CD14-positive monocyte (primary cell): ENCODE results near the gene RGS9. TPM values are rescaled to one million over a fixed set of nuclear protein-coding genes. Genes with fewer than 3 reads are reported as not detected.

Experiments used
- DNase-seq, 3 donors: peaks; one replicate each; pipeline ENCODE4 v3.0.0-alpha.2; 2011 to 2022
- H2AFZ ChIP-seq: 2 replicates; pipeline ENCODE4 v1.6.0; 2012; ENCODE audit warnings: mild to moderate bottlenecking, low read depth, low read length, inconsistent platforms; ENCODE audit not compliant: insufficient read depth, poor library complexity, severe bottlenecking
- H3K27ac ChIP-seq, 2 donors: 1 replicate in 1 of 2; 2 replicates in 1 of 2; pipeline ENCODE4 v1.5.1; 2012 to 2013; ENCODE audit warnings: low read length in 2 of 2, control low read depth in 1 of 2, inconsistent platforms in 1 of 2, low read depth in 1 of 2, mild to moderate bottlenecking in 1 of 2
- H3K27me3 ChIP-seq, 2 donors: one replicate each; pipeline versions ENCODE4 v1.6.0 to v1.6.1; 2011 to 2013; ENCODE audit warnings: low read length in 2 of 2; ENCODE audit not compliant: control insufficient read depth in 2 of 2, insufficient read depth in 2 of 2
- H3K36me3 ChIP-seq, 2 donors: replicated peaks in 1 of 2; 1 replicate in 1 of 2; 2 replicates in 1 of 2; pipeline versions ENCODE4 v1.5.1 to v1.6.1; 2012 to 2013; ENCODE audit warnings: low read length in 2 of 2, control low read depth in 1 of 2, inconsistent platforms in 1 of 2, mild to moderate bottlenecking in 1 of 2; ENCODE audit not compliant: insufficient read depth in 2 of 2, control insufficient read depth in 1 of 2
- H3K4me1 ChIP-seq, 2 donors: 1 replicate in 1 of 2; 2 replicates in 1 of 2; pipeline versions ENCODE4 v1.5.1 to v1.6.1; 2012 to 2013; ENCODE audit warnings: low read length in 2 of 2, control low read depth in 1 of 2, inconsistent platforms in 1 of 2, mild to moderate bottlenecking in 1 of 2, moderate library complexity in 1 of 2; ENCODE audit not compliant: insufficient read depth in 2 of 2, control insufficient read depth in 1 of 2
- H3K4me2 ChIP-seq: replicated peaks from 2 replicates; pipeline ENCODE3; 2012; ENCODE audit warnings: low read length, moderate library complexity, mild to moderate bottlenecking; ENCODE audit not compliant: poor library complexity, severe bottlenecking; ENCODE audit errors: extremely low read depth
- H3K4me3 ChIP-seq, 3 experiments: fragments of 200-600 bp in 1 of 3; sonication (generic) in 1 of 3; replicated peaks in 1 of 3; 1 replicate in 2 of 3; 2 replicates in 1 of 3; pipeline ENCODE4 v1.5.1; 2011 to 2013; ENCODE audit warnings: low read length in 3 of 3, mild to moderate bottlenecking in 3 of 3, control low read depth in 2 of 3, low read depth in 2 of 3, inconsistent platforms in 1 of 3, moderate library complexity in 1 of 3
- H3K79me2 ChIP-seq: 2 replicates; pipeline ENCODE4 v1.6.0; 2012; ENCODE audit warnings: mild to moderate bottlenecking, control low read depth, inconsistent platforms, low read length, moderate library complexity; ENCODE audit not compliant: insufficient read depth
- H3K9ac ChIP-seq: 2 replicates; pipeline ENCODE4 v1.6.0; 2017; ENCODE audit warnings: low read length, mild to moderate bottlenecking; ENCODE audit not compliant: insufficient read depth, poor library complexity, severe bottlenecking
- H3K9me3 ChIP-seq, 2 donors: replicated peaks in 1 of 2; 1 replicate in 1 of 2; 2 replicates in 1 of 2; pipeline versions ENCODE4 v1.5.1 to v1.6.1; 2012 to 2013; ENCODE audit warnings: low read length in 2 of 2, control low read depth in 1 of 2; ENCODE audit not compliant: control insufficient read depth in 1 of 2, insufficient read depth in 1 of 2
- H4K20me1 ChIP-seq: 2 replicates; pipeline ENCODE4 v1.6.0; 2012; ENCODE audit warnings: mild to moderate bottlenecking, low read length, control low read depth, moderate library complexity; ENCODE audit not compliant: insufficient read depth
- H3K27ac Mint-ChIP-seq, 7 donors: one replicate each; pipeline ENCODE4 v1.8.0; 2020; ENCODE audit warnings: mild to moderate bottlenecking in 7 of 7, mixed read lengths in 7 of 7, moderate library complexity in 6 of 7, inconsistent platforms in 2 of 7
- H3K27me3 Mint-ChIP-seq, 3 donors: one replicate each; pipeline ENCODE4 v1.8.0; 2021 to 2022; ENCODE audit warnings: low read depth in 3 of 3, mild to moderate bottlenecking in 3 of 3, mixed read lengths in 3 of 3, moderate library complexity in 3 of 3, inconsistent platforms in 1 of 3
- H3K36me3 Mint-ChIP-seq, 2 donors: one replicate each; pipeline ENCODE4 v1.8.0; 2020; ENCODE audit warnings: mixed read lengths in 2 of 2, inconsistent platforms in 1 of 2, mild to moderate bottlenecking in 1 of 2
- H3K4me1 Mint-ChIP-seq: one replicate; pipeline ENCODE4 v1.8.0; 2020; ENCODE audit warnings: mild to moderate bottlenecking, mixed read lengths
- H3K4me3 Mint-ChIP-seq, 2 donors: one replicate each; pipeline ENCODE4 v1.8.0; 2020; ENCODE audit warnings: mild to moderate bottlenecking in 2 of 2, mixed read lengths in 2 of 2, moderate library complexity in 1 of 2
- H3K9me3 Mint-ChIP-seq, 7 donors: one replicate each; pipeline ENCODE4 v1.8.0; 2020 to 2022; ENCODE audit warnings: mixed read lengths in 7 of 7, mild to moderate bottlenecking in 6 of 7, moderate library complexity in 6 of 7, inconsistent platforms in 2 of 7
- CTCF ChIP-seq: fragments of 200-600 bp; IDR thresholded peaks from one replicate; pipeline ENCODE4 v1.8.0; 2022; ENCODE audit warnings: antibody characterized with exemption, mild to moderate bottlenecking
- WGBS: methylation state at CpG from one replicate; pipeline ENCODE4 v1.1.5; 2013; ENCODE audit warnings: missing lambda C conversion rate; ENCODE audit not compliant: insufficient coverage; 5-methylcytosine and 5-hydroxymethylcytosine counted together
- intact Hi-C, 2 donors: fragments of 100-400 bp; cut with micrococcal nuclease; formaldehyde crosslinking; loops; one replicate each; pipeline versions ENCODE4 v1.15.0 to v1.15.1; 2023
- polyA plus RNA-seq, 3 donors: library from polyadenylated mRNA; depleted of rRNA in 1 of 3; unstranded in 2 of 3; stranded (reverse) in 1 of 3; fragments of 300-500 nt in 2 of 3; fragments of >200 nt in 1 of 3; fragmentation: Illumina TruSeq in 2 of 3; gene quantifications; 1 replicate in 2 of 3; 2 replicates in 1 of 3; pipeline ENCODE4 v1.2.3, GENCODE V29; 2012 to 2021

Gene RGS9
- polyA plus RNA-seq, 3 donors: 0.08 TPM; not detected in 2

- Histone ChIP-seq H4K20me1 (no peaks in the 10 kb centered on the region), H3K79me2 (no peaks in the 10 kb centered on the region), H3K9ac (no peak overlapping the region), H3K4me3 (no peak overlapping the region), H2AFZ (no peak overlapping the region), H3K27me3 (no peaks in the 10 kb centered on the region), H3K4me2 (no peak overlapping the region), H3K9me3 (no peaks in the 10 kb centered on the region), H3K36me3 (no peaks in the 10 kb centered on the region), H3K27ac (no peak overlapping the region), H3K4me1 (peaks cover 0 to 6% of the 10 kb centered on the region in 2 donors)
- no peak for TF ChIP-seq CTCF
- Mint-ChIP-seq H3K36me3 (no peaks in the 10 kb centered on the region), H3K4me1 (peaks cover 11% of the 10 kb centered on the region), H3K9me3 (no peaks in the 10 kb centered on the region), H3K27me3 (peaks cover 0 to 6% (median 0%) of the 10 kb centered on the region in 3 donors), H3K4me3 (no peak overlapping the region), H3K27ac (peak overlapping the region in 1 of 7 donors; percentile 48)
- WGBS: 91% methylated on average over 18 of the region's 21 CpGs
- intact Hi-C loops: no loop called here
- no peak for DNase-seq
Measured at GRCh38 chr17:65156185-65156834, 19.1 kb downstream of the RGS9 start.

GRCh38 chr17:65156835-65157565, 19.8 kb downstream of the RGS9 start:
- Mint-ChIP-seq H3K27ac (no peak overlapping the region), H3K9me3 (no peaks in the 10 kb centered on the region), H3K27me3 (peaks cover 0 to 6% (median 0%) of the 10 kb centered on the region in 3 donors), H3K36me3 (no peaks in the 10 kb centered on the region), H3K4me3 (no peak overlapping the region), H3K4me1 (peaks cover 11% of the 10 kb centered on the region)
- no peaks in the 10 kb centered on the region for H3K9me3 ChIP-seq
- no peaks in the 10 kb centered on the region for H3K79me2 ChIP-seq
- no peak overlapping the region for H3K27ac ChIP-seq
- no peak overlapping the region for H2AFZ ChIP-seq
- no peak overlapping the region for H3K4me3 ChIP-seq
- H3K4me1 ChIP-seq: peaks cover 0 to 6% of the 10 kb centered on the region in 2 donors
- H4K20me1 ChIP-seq: no peaks in the 10 kb centered on the region
- no peak for TF ChIP-seq CTCF
- no peak for DNase-seq
- intact Hi-C loops: no loop called here
- no peak overlapping the region for H3K9ac ChIP-seq
- no peaks in the 10 kb centered on the region for H3K36me3 ChIP-seq
- H3K27me3 ChIP-seq: no peaks in the 10 kb centered on the region
- no peak overlapping the region for H3K4me2 ChIP-seq
- WGBS: 90% methylated on average over 10 of the region's 14 CpGs
